Omental fat pad (tissue), 4 donors: ENCODE data around the gene MELK. TPM values are rescaled to one million over a fixed set of nuclear protein-coding genes. Genes with fewer than 3 reads are reported as not detected.

Experiments
- ATAC-seq: fragments of 150-250 bp; one replicate; pipeline ENCODE4 v1.9.1; 2016; ENCODE audit warnings: mild to moderate bottlenecking, moderate library complexity; ENCODE audit not compliant: low FRiP score
- DNase-seq: peaks from one replicate; pipeline ENCODE4 v3.0.0-alpha.2; 2019; ENCODE audit warnings: low spot score
- total RNA-seq, 4 donors: library from RNA; depleted of rRNA; stranded (reverse); fragments of >200 nt; gene quantifications; one replicate each; pipeline ENCODE4 v1.1.0, GENCODE V29; 2016
- TF ChIP-seq, protein P1 (sequence below), 3 donors: fragments of 450-650 bp; IDR thresholded peaks; one replicate each; pipeline ENCODE4 v1.5.1; 2016 to 2017; ENCODE audit warnings: antibody characterized with exemption in 3 of 3, mild to moderate bottlenecking in 3 of 3, moderate library complexity in 2 of 3

The MELK gene
- total RNA-seq, 4 donors from 2014 or later = 0.37 to 2.6 (median 0.56) TPM; not detected in 1

GRCh38 chr9:36691671-36692070, 119.0 kb downstream of the MELK start:
- TF ChIP-seq, protein P1, sequence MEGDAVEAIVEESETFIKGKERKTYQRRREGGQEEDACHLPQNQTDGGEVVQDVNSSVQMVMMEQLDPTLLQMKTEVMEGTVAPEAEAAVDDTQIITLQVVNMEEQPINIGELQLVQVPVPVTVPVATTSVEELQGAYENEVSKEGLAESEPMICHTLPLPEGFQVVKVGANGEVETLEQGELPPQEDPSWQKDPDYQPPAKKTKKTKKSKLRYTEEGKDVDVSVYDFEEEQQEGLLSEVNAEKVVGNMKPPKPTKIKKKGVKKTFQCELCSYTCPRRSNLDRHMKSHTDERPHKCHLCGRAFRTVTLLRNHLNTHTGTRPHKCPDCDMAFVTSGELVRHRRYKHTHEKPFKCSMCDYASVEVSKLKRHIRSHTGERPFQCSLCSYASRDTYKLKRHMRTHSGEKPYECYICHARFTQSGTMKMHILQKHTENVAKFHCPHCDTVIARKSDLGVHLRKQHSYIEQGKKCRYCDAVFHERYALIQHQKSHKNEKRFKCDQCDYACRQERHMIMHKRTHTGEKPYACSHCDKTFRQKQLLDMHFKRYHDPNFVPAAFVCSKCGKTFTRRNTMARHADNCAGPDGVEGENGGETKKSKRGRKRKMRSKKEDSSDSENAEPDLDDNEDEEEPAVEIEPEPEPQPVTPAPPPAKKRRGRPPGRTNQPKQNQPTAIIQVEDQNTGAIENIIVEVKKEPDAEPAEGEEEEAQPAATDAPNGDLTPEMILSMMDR (IDR thresholded peaks at IDR 0.05) = no peak
- ATAC-seq = no peak

DNA sequence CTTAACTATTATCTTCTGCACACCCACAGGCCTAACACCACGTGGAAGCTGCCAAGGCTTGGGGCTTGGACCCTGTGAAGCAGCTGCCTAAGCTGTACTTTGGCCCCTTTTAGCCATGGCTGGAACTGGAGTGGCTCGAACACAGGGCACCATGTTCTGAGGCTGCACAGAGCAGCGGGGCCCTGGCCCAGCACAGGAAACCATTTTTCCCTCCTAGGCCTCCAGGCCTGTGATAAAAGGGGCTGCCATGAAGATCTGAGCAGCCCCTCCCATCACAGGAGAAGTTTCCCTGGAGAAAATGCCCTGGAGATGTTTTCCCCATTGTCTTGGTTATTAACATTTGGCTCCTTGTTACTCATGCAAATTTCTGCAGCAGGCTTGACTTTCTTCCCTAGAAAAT, 126.3 kb downstream of the MELK start:
- ATAC-seq (no peak), DNase-seq (no peak)
- TF ChIP-seq, protein P1 (IDR thresholded peaks at IDR 0.05) = no peak

More at GRCh38 chr9:36691671-36692070, 119.0 kb downstream of the MELK start:
- DNase-seq = no peak

DNA sequence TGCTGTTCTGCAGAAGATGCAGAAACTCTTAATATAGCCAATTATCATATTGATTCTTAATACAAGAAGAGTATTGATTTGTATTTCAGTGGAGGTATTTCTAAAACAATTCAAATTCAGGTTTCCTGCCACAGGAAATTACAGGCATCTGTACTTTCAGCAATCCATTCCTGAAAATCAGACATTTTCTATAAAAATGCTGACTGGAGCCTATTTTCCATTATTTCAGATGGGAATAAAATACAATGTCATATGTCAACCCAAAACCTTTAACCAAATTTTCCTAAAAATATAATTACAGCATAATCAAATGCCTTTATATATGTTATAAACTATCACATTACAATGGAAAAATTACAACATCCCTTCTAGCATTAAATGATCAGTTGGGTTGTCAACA, 131.5 kb downstream of the MELK start:
- TF ChIP-seq, protein P1 (IDR thresholded peaks at IDR 0.05) = no peak
- DNase-seq (no peak), ATAC-seq (no peak)

DNA sequence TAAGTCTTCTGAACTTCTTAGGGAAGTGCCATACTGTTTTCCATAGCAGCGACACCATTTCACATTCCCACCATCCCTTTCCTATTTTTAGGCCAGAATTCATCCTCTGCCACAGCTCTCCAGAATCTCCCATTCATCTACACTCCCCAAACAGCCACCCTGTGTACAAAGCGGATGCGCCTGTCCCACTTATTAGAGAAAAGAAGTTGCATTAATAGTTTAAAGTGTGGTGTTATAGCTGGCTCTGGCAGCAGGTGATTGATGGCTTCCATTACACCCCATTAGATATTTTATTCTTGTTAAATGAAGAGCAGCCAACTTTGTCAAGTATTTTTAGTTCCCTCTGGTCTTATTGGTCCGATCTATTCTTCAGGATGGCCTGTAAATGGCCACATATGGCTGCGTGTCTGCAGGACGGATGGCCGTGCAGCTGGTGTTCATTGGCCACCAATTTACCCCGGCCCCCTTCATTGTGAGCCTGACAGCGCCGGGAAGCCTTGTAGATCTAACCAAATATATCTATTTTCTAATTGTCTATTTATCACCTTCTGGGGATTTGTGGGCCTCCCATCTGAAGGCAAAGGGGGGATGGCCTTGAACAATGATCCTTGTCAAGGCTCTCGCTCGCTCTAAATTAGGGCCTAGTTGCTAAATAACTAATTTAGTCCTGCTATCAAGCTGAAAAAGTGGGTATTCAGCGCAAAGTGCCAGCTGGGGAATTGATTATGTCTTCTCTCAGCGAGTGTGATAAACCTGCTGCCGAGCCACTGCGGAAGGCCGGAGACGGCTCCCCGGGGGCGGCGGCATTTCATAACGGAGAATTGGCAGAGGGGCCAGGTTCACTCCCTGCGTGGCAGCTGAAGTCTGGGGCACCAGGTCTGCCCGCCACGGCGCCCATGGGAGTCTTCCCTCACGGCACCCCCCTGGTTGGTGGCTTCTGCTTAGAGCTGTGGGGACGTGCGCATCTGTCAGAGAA, 141.1 kb downstream of the MELK start:
- no peak for DNase-seq
- ATAC-seq = no peak
- TF ChIP-seq, protein P1 (IDR thresholded peaks at IDR 0.05) = no peak

DNA sequence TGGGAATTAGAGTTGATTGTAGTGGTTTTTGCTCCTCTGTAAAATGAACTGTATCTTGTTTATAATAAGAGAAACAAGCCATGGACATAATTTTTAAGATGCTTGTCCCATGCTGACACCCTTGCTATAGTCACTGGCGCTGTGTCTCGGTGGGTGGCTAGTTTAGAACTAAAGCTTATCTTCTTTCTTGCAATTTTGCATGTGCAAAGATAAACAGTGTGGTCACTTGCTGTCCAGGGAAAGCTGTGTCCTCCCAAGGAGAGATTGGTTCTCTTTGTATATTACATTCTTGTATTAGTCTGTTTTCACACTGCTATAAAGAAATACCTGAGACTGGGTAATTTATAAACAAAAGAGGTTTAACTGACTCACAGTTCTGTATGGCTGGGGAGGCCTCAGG, 143.8 kb downstream of the MELK start:
- TF ChIP-seq, protein P1 (IDR thresholded peaks at IDR 0.05) = no peak
- DNase-seq (no peak), ATAC-seq (no peak)

- DNase-seq (no peak), ATAC-seq (no peak)
- TF ChIP-seq, protein P1 (IDR thresholded peaks at IDR 0.05) = no peak
These were observed 144.6 kb downstream of the MELK start for GRCh38 chr9:36717276-36717675.

- no peak for DNase-seq
- TF ChIP-seq, protein P1 (IDR thresholded peaks at IDR 0.05) = no peak
- ATAC-seq = no peak
These were observed 145.9 kb downstream of the MELK start for GRCh38 chr9:36718612-36719011.
